Stimulated activated CD8-positive, alpha-beta memory T cell treated with anti-CD3 and anti-CD28 coated beads, Interleukin-15, amount 100 ng/mL, for 24 hours (primary cell): ENCODE results near the gene DESI2.
"Not testable (repeated sequence)": the region's sequence is repeated elsewhere in the genome, so short reads cannot be mapped to it uniquely, and the experiment has no call there.

Experiments used
- DNase-seq: peaks from one replicate; pipeline ENCODE4 v3.0.0-alpha.2; 2020; ENCODE audit warnings: low read depth

The DESI2 gene

GRCh38 chr1:244654108-244655038 is 1.4 kb downstream of the DESI2 start:
- DNase-seq, result no peak

- DNase-seq, result no peak
Observed at GRCh38 chr1:244655186-244655585, 2.3 kb downstream of the DESI2 start.

- no peak for DNase-seq
Observed at GRCh38 chr1:244657421-244657820, 4.5 kb downstream of the DESI2 start.

GRCh38 chr1:244659694-244660093 is 6.8 kb downstream of the DESI2 start:
- DNase-seq, result no peak

GRCh38 chr1:244660595-244660994 is 7.7 kb downstream of the DESI2 start:
- no peak for DNase-seq

- DNase-seq, result not testable (repeated sequence)
Observed at GRCh38 chr1:244661569-244662312, 8.8 kb downstream of the DESI2 start.

- no peak for DNase-seq
Observed at GRCh38 chr1:244662599-244662998, 9.7 kb downstream of the DESI2 start.

GRCh38 chr1:244664353-244664752 is 11.4 kb downstream of the DESI2 start:
- no peak for DNase-seq

- no peak for DNase-seq
Observed at GRCh38 chr1:244665771-244666217, 12.9 kb downstream of the DESI2 start.

- DNase-seq, result not testable (repeated sequence)
Observed at GRCh38 chr1:244666672-244667418, 13.9 kb downstream of the DESI2 start.

GRCh38 chr1:244667797-244668196 is 14.9 kb downstream of the DESI2 start:
- no peak for DNase-seq

- no peak for DNase-seq
Observed at GRCh38 chr1:244672946-244673682, 20.2 kb downstream of the DESI2 start.

- no peak for DNase-seq
Observed at GRCh38 chr1:244674446-244674845, 21.5 kb downstream of the DESI2 start.

- DNase-seq, result no peak
Observed at GRCh38 chr1:244675167-244675566, 22.2 kb downstream of the DESI2 start.

- DNase-seq, result no peak
Observed at GRCh38 chr1:244678697-244679096, 25.8 kb downstream of the DESI2 start.

GRCh38 chr1:244680667-244681066 is 27.7 kb downstream of the DESI2 start:
- DNase-seq, result no peak

GRCh38 chr1:244682087-244682486 is 29.2 kb downstream of the DESI2 start:
- DNase-seq, result not testable (repeated sequence)

GRCh38 chr1:244695937-244696336 is 43.0 kb downstream of the DESI2 start:
- no peak for DNase-seq

GRCh38 chr1:244699741-244700140 is 46.8 kb downstream of the DESI2 start:
- no peak for DNase-seq

GRCh38 chr1:244700808-244701207 is 47.9 kb downstream of the DESI2 start:
- DNase-seq, result no peak

- no peak for DNase-seq
Observed at GRCh38 chr1:244702620-244703019, 49.7 kb downstream of the DESI2 start.

GRCh38 chr1:244704107-244704506 is 51.2 kb downstream of the DESI2 start:
- DNase-seq, result no peak
